MM.1S (cell line): ENCODE data around the gene NALCN.

Source experiments
- CTCF ChIP-seq: fragments of 300-600 bp; sonication (generic); IDR thresholded peaks from 2 replicates; pipeline ENCODE4 v1.5.1; 2016; ENCODE audit warnings: antibody characterized with exemption, low read length, mixed read lengths
- EZH2 ChIP-seq: fragments of 300-600 bp; sonication (generic); optimal IDR thresholded peaks from 2 replicates; pipeline ENCODE3; 2017; ENCODE audit warnings: low read depth, mild to moderate bottlenecking, antibody characterized with exemption, low read length, mixed read lengths

- TF ChIP-seq CTCF: no peak
- TF ChIP-seq EZH2: no peak
Measured at GRCh38 chr13:101242720-101243119, 173.6 kb downstream of the NALCN start.
